GM15510 (cell line): ENCODE measurements around the gene PPP1R12C.

Source experiments
- POLR2A ChIP-seq: IDR thresholded peaks from 3 replicates; pipeline ENCODE4 v1.6.1; 2011; ENCODE audit warnings: borderline replicate concordance; ENCODE audit not compliant: insufficient read length; ENCODE audit errors: extremely low read depth

The PPP1R12C gene

DNA sequence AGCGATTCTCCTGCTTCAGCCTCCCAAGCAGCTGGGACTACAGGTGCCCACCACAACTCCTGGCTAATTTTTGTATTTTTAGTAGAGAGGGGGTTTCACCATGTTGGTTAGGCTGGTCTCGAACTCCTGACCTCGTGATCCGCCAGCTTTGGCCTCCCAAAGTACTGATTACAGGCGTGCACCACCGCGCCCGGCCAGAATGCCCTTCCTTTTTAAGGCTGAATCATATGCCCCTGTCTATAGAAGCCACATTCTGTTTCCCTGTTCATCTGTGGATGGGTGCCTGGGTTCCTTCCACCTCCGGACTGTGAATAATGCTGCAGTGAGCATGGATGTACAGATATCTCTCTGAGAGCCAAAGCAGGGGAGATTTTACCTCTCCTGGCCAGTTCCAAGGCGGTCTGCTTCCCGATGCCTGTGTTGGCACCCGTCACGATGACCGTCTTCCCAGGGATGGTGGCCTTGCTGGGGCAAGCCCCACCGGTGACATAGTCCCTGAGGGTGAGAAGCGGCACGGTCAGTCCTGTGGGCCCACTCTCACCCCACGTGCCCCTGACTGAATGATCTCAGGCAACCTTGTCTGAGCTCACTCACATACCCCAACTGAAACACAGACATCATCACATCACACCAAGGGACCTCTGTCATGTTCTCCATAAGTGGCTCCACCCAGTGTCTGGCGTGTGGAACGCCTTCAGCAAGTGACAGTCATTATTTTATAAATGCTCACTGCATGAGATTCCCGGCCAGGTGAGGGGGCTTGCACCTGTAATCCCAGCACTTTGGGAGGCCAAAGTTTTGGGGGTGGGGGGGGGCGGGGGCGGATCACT lies 58.4 kb downstream of the PPP1R12C start:
- TF ChIP-seq POLR2A = no peak

DNA sequence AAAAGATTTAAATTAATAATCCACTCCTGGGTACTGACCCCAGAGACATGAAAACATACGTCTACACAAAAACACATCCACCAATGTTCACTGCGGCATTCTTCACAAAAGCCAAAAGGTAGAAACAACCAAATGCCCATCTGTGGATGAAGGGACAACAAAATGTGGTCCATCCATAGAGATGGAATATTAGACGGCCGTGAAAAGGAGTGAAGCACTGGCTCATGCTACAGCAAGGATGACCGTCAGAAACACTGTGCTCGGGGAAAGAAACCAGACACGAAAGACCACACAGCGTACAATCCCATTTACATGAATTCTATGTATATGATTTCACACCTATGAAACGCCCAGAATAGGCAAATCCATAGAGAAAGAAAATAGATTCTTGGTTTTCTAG lies 60.6 kb downstream of the PPP1R12C start:
- no peak for TF ChIP-seq POLR2A

DNA sequence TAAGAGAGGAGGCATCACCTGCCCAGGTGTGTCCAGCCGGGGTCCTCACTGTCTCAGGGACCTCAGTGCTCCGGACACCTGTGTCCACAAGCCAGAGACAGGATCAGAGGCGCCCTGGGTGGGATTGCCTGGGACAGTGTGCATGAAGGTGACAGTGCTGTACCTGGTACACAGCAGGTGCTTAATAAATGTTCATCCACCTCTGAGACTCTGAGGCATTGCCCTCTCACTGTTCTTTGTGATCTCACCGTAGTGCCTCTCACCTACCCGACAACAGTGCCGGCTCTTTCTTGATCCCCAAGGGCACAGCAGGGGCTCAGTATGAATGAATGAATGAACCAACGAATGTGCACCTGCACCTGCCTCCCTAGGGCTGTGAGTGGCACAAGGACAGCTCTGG lies 63.7 kb downstream of the PPP1R12C start:
- no peak for TF ChIP-seq POLR2A

DNA sequence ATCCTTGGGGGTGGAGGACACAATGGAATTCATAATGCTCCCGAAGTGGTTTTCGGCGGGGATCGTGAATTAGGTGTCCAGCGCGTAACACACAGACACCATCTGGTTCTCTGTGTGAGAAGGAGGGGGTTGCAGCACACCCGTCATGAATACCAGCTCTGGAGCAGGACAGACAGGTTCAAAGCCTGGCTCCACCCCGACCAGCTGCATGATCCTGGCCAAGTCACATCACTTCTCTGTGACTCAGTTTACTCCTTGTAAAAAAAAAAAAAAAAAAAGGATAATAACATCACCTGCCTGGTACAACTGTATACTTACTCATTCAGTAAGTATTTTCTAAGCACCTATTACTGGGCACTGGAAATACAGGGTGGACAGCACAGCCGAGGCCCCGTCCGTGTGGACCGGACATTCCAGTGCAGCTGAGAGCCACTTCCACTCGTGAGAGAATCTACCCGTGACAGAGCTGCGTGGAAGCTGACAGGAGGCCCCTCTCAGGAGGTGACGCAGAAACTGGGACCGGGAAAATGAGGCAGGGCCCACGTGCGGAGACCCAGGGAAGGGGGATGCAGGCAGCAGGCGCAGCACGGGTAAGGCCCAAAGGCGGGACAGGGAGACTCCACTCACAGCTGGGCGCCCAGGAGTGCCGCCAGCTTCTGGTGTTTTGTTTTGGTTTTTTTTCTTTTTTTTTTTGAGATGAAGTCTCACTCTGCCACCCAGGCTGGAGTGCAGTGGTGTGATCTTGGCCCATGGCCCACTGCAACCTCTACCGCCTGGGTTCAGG lies 66.5 kb downstream of the PPP1R12C start:
- no peak for TF ChIP-seq POLR2A

DNA sequence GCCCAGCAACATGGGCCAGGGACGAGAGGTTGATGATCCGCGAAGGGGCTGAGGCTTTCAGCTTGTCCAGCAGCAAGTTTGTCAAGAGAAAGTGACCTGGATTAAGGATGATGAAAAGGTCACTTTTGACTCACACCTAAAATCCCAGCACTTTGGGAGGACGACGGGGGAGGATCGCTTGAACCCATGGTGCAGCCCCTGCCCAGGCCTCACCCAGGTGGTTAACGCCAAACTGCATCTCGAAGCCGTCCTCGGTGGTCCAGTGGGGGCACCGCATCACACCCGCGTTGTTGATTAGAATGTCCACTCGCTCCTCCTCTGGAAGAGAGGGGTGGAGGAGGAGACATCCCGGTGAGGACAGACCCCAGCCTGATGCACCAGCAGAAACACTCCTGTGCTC lies 69.0 kb downstream of the PPP1R12C start:
- TF ChIP-seq POLR2A = no peak

- no peak for TF ChIP-seq POLR2A
Observed at GRCh38 chr19:55047951-55048350, 69.5 kb downstream of the PPP1R12C start.

- TF ChIP-seq POLR2A = no peak
Observed at GRCh38 chr19:55046975-55047622, 70.3 kb downstream of the PPP1R12C start.

GRCh38 chr19:55044771-55045716 lies 72.4 kb downstream of the PPP1R12C start:
- TF ChIP-seq POLR2A = no peak

GRCh38 chr19:55044286-55044685 lies 73.2 kb downstream of the PPP1R12C start:
- TF ChIP-seq POLR2A = no peak

GRCh38 chr19:55042688-55043087 lies 74.7 kb downstream of the PPP1R12C start:
- TF ChIP-seq POLR2A = no peak

- no peak for TF ChIP-seq POLR2A
Observed at GRCh38 chr19:55042344-55042678, 75.1 kb downstream of the PPP1R12C start.

DNA sequence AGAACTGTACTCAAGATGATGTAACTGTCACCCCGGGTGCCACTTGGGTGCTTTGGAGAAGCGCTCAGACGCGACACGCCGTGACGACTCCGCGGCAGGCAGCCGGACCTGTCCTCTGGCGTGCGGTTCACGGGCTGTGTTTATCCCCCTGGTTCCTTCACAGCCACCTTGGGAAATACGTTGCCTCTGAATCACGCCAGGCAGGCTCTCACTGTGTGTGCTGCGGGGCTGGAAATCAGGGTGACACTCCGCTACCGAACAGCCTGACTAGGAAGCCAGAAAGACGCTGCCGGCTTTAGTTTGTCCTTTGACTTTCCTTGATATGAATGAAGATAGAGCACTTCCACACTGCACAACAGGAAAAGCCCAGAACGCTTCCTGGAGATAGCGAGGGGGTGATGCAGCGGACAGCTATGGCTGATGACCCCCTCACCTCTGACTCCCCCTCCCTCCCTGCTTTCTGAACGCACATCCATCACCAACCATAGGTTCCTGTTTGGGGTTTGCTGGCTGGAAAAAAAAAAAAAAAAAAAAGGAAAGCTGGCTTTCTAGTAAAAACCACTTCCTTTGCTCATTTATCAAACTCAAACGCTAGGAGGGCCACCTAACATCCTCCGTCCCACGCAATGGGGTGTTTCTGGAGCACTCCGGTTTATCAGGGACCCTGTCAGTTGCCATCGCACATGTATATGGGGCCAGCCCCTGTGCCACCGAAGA lies 75.7 kb downstream of the PPP1R12C start:
- TF ChIP-seq POLR2A = no peak

DNA sequence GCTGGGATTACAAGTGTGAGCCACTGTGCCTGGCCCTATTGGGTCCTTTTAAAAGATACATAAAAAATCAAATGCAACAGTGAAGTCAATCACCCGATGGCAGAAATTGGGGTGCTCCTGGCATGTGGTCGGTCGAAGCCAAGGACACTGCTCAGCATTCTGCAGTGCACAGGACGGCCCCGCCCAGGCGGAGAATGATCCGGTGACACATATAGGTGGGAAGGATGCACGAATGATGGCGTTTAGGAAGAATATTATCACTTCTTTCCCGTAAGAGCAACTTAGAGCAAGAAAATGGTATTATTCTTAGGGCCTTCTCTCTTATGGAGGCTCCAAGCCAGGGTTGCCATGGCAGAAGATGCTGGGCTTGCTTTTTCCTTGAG lies 76.2 kb downstream of the PPP1R12C start:
- TF ChIP-seq POLR2A = no peak
